NB4 (cell line): Measurements from ENCODE around the gene PPM1L.
A peak's percentile ranks its signal among the peaks of the same experiment; 100 is the strongest.

ENCODE experiments used
- DNase-seq: peaks from one replicate; pipeline ENCODE4 v3.0.0; 2010; ENCODE audit warnings: low read depth
- H3K4me3 ChIP-seq: one replicate; pipeline ENCODE4 v1.5.1; 2011; ENCODE audit warnings: mild to moderate bottlenecking, low read depth, low read length, moderate library complexity
- CTCF ChIP-seq: IDR thresholded peaks from one replicate; pipeline ENCODE4 v1.5.1; 2012; ENCODE audit warnings: low read depth, low read length
- MAX ChIP-seq: IDR thresholded peaks from 2 replicates; pipeline ENCODE4 v1.6.1; 2011; ENCODE audit warnings: low read depth, low read length
- MYC ChIP-seq: IDR thresholded peaks from 2 replicates; pipeline ENCODE4 v1.6.1; 2011; ENCODE audit warnings: low read depth, low read length
- POLR2A ChIP-seq: IDR thresholded peaks from 2 replicates; pipeline ENCODE4 v1.6.1; 2011; ENCODE audit warnings: mild to moderate bottlenecking; ENCODE audit not compliant: insufficient read length; ENCODE audit errors: extremely low read depth

Gene PPM1L

GRCh38 chr3:160792540-160792939, 36.5 kb downstream of the PPM1L start:
- H3K4me3 ChIP-seq: no peak overlapping the region
- no peak for DNase-seq
- no peak for TF ChIP-seq MAX
- no peak for TF ChIP-seq CTCF
- no peak for TF ChIP-seq POLR2A
- TF ChIP-seq MYC: no peak

- DNase-seq: no peak
- no peak overlapping the region for H3K4me3 ChIP-seq
- no peak for TF ChIP-seq MAX
- TF ChIP-seq POLR2A: no peak
- TF ChIP-seq MYC: no peak
- no peak for TF ChIP-seq CTCF
Observed at GRCh38 chr3:160793722-160794252, 37.8 kb downstream of the PPM1L start.

- DNase-seq: no peak
- TF ChIP-seq MAX: no peak
- TF ChIP-seq POLR2A: no peak
- no peak for TF ChIP-seq MYC
- no peak for TF ChIP-seq CTCF
- H3K4me3 ChIP-seq: no peak overlapping the region
Observed at GRCh38 chr3:160796089-160796812, 40.2 kb downstream of the PPM1L start.

- TF ChIP-seq POLR2A: no peak
- no peak for DNase-seq
- H3K4me3 ChIP-seq: no peak overlapping the region
Observed at GRCh38 chr3:160796813-160797164, 40.8 kb downstream of the PPM1L start.

GRCh38 chr3:160797356-160797755, 41.3 kb downstream of the PPM1L start:
- TF ChIP-seq CTCF (no peak), MYC (no peak)
- DNase-seq: no peak
- no peak overlapping the region for H3K4me3 ChIP-seq

GRCh38 chr3:160801386-160802118, 45.5 kb downstream of the PPM1L start:
- H3K4me3 ChIP-seq: no peak overlapping the region
- TF ChIP-seq POLR2A: no peak
- no peak for TF ChIP-seq MYC
- TF ChIP-seq CTCF: no peak
- TF ChIP-seq MAX: no peak
- peak; percentile 65 for DNase-seq
